Peyer's patch (tissue), 4 donors: Measurements from ENCODE around the gene ANKRD33. TPM values are rescaled to one million over a fixed set of nuclear protein-coding genes. Genes with fewer than 3 reads are reported as not detected.
A peak's percentile ranks its signal among the peaks of the same experiment; 100 is the strongest.

ENCODE experiments used
- DNase-seq, 3 donors: peaks; one replicate each; pipeline ENCODE4 v3.0.0-alpha.2; 2017 to 2019
- H3K27ac ChIP-seq, 4 donors: fragments of 200-600 bp; sonication (generic); one replicate each; pipeline ENCODE4 v1.5.1; 2016 to 2019
- H3K27me3 ChIP-seq, 2 donors: fragments of 200-600 bp; sonication (generic); one replicate each; pipeline ENCODE4 v1.5.1; 2019
- H3K36me3 ChIP-seq, 3 donors: fragments of 200-600 bp; sonication (generic); one replicate each; pipeline ENCODE4 v1.5.1; 2016 to 2019
- H3K4me1 ChIP-seq, 4 donors: fragments of 200-600 bp; sonication (generic); one replicate each; pipeline ENCODE4 v1.5.1; 2016 to 2019
- H3K4me3 ChIP-seq, 4 donors: fragments of 200-600 bp; sonication (generic); 1 replicate in 3 of 4; 2 replicates in 1 of 4; pipeline ENCODE4 v1.5.1; 2016 to 2019; ENCODE audit warnings: mild to moderate bottlenecking in 1 of 4
- H3K9me3 ChIP-seq, 4 donors: fragments of 200-600 bp; sonication (generic); one replicate each; pipeline ENCODE4 v1.5.1; 2016 to 2019; ENCODE audit warnings: mild to moderate bottlenecking in 1 of 4
- POLR2A ChIP-seq, 2 donors: fragments of 450-650 bp; IDR thresholded peaks; one replicate each; pipeline ENCODE4 v1.5.1; 2017; ENCODE audit warnings: antibody characterized with exemption in 2 of 2, mild to moderate bottlenecking in 2 of 2, moderate library complexity in 2 of 2
- total RNA-seq, 4 donors: library from RNA; depleted of rRNA; stranded (reverse); fragments of >200 nt; gene quantifications; one replicate each; pipeline ENCODE4 v1.1.0, GENCODE V29; 2016
- TF ChIP-seq, protein P1 (sequence below), 6 experiments: fragments of 450-650 bp in 4 of 6; fragments of 200-600 bp in 2 of 6; sonication (generic) in 1 of 6; IDR thresholded peaks; one replicate each; pipeline ENCODE4 v1.5.1; 2017 to 2019; ENCODE audit warnings: antibody characterized with exemption in 6 of 6, mild to moderate bottlenecking in 3 of 6, moderate library complexity in 1 of 6

Gene ANKRD33
- total RNA-seq, 4 donors from 2014 or later = not detected

DNA sequence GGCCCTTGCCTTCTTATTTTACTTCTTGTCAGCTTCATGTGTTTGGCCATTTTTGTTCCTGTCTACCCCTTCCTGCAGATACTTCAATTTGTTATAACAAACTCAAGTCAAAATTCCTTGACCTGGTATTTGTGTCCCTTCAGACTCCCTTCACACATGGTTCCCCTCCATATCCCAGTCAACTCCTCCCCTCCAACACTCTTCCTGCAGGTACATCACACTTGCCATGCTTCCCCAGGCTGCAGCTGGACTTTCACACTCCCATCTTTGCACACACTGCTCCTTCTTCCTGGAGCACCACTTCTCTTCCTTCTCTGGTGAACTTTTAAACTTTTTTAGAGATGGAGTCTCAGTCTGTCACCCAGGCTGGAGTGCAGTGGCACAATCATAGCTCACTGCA is 20.5 kb upstream of the ANKRD33 start:
- H3K36me3 ChIP-seq = no peaks in the 10 kb centered on the region
- TF ChIP-seq, protein P1, sequence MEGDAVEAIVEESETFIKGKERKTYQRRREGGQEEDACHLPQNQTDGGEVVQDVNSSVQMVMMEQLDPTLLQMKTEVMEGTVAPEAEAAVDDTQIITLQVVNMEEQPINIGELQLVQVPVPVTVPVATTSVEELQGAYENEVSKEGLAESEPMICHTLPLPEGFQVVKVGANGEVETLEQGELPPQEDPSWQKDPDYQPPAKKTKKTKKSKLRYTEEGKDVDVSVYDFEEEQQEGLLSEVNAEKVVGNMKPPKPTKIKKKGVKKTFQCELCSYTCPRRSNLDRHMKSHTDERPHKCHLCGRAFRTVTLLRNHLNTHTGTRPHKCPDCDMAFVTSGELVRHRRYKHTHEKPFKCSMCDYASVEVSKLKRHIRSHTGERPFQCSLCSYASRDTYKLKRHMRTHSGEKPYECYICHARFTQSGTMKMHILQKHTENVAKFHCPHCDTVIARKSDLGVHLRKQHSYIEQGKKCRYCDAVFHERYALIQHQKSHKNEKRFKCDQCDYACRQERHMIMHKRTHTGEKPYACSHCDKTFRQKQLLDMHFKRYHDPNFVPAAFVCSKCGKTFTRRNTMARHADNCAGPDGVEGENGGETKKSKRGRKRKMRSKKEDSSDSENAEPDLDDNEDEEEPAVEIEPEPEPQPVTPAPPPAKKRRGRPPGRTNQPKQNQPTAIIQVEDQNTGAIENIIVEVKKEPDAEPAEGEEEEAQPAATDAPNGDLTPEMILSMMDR (IDR thresholded peaks at IDR 0.05) = no peak
- no peak for TF ChIP-seq POLR2A (IDR thresholded peaks at IDR 0.05)
- peaks cover 0 to 18% of the 10 kb centered on the region in 2 donors for H3K27me3 ChIP-seq
- no peak for DNase-seq
- H3K4me3 ChIP-seq = no peak overlapping the region
- H3K4me1 ChIP-seq = peaks cover 0 to 27% (median 10%) of the 10 kb centered on the region in 4 donors
- no peak overlapping the region for H3K27ac ChIP-seq
- H3K9me3 ChIP-seq = no peaks in the 10 kb centered on the region

DNA sequence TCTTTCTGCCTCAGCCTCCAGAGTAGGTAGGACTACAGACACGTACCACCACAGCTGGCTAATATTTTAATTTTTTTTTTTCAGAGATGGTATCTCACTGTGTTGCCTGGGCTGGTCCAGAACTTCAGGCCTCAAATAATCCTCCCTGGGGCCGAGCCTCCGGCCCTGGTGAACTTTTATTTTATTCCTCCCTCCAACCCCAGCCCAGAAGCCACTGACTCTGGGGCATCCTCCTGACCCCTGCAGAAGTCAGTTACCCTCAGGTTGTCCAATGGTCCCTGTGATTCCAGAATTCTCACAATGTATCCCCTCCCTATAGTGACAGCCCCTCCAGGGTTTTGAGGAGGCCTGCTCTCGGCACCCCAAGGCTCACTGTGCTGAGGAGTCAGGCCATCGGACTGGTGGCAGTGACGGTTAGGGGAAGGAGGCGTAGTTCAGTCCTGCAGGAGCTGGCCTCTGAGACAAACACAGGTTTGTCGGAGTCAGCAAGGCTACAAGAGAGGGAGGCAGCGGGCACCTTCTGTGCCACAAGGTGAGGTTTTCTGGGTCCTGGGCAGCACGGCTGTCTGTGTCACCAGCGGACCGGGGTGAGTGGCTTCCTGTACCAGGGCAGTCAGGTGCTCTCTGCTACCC is 20.0 kb upstream of the ANKRD33 start:
- Histone ChIP-seq H3K9me3 (no peaks in the 10 kb centered on the region), H3K27ac (no peak overlapping the region), H3K4me3 (no peak overlapping the region), H3K4me1 (peaks cover 0 to 27% (median 10%) of the 10 kb centered on the region in 4 donors), H3K36me3 (no peaks in the 10 kb centered on the region), H3K27me3 (peaks cover 0 to 18% of the 10 kb centered on the region in 2 donors)
- DNase-seq = no peak
- TF ChIP-seq POLR2A (IDR thresholded peaks at IDR 0.05) = no peak
- TF ChIP-seq, protein P1 (IDR thresholded peaks at IDR 0.05) = no peak

DNA sequence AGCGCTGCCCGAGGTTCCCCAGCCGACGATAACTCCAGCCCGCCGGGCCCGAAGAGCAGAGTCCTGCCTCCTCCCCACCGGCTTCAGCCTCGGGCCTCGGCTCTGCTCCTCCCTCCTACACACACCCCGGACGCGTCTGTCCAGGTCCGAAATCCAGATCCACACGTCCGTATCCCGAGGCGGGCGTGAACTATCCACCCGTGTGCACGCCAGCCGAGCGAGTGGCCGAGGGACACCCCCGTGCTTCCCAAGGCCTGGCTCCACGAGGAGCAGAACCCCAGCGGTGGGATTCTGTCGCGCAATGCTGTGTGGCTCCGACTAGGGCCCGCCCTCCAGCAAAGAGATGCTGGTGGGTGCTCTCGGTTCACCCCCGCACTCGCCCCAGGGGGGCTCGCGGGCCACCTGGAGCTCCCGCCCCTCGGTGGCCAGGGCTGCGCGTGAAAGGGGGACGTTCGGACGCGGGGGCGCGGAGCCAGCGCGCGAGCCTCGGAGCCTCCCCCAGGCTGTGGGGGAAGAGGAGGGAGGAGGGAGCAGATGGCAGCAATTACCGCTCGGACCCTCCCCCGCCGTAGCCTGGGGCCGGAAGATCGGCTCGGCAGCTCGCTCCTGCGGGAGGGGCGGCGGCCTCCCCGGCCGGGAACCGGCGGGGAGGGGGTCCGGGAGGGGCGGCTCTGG is 18.9 kb upstream of the ANKRD33 start:
- Histone ChIP-seq H3K27me3 (peaks cover 0 to 17% of the 10 kb centered on the region in 2 donors), H3K9me3 (no peaks in the 10 kb centered on the region), H3K4me3 (peak overlapping the region; percentile 21 to 46 (median 40)), H3K4me1 (peaks cover 0 to 19% (median 8%) of the 10 kb centered on the region in 4 donors), H3K27ac (no peak overlapping the region), H3K36me3 (no peaks in the 10 kb centered on the region)
- TF ChIP-seq, protein P1 (IDR thresholded peaks at IDR 0.05) = no peak
- no peak for DNase-seq

DNA sequence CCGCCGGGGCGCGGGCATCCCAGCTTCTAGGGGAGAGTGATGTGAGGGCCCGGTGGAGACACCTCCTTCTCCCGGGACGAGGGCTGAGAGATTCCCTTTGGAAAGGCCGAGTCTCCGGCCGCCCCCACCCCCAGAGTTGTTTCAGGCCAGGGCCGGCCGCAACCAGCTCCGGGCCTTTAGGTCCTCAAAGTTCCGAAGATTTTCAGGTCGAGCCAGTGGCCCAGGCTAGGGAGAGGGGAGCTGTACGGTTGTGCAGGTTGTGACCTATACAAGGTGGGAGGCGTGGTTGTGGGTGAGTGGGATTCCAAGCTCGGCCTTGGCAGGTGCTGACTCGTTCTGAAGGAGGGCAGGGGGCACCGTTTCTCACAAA is 18.4 kb upstream of the ANKRD33 start:
- no peaks in the 10 kb centered on the region for H3K36me3 ChIP-seq
- TF ChIP-seq POLR2A (IDR thresholded peaks at IDR 0.05) = no peak
- TF ChIP-seq, protein P1 (IDR thresholded peaks at IDR 0.05) = no peak
- H3K4me1 ChIP-seq = peaks cover 0 to 13% (median 4%) of the 10 kb centered on the region in 4 donors
- no peaks in the 10 kb centered on the region for H3K9me3 ChIP-seq
- H3K27me3 ChIP-seq = peaks cover 0 to 12% of the 10 kb centered on the region in 2 donors
- no peak for DNase-seq
- H3K27ac ChIP-seq = no peak overlapping the region
- peak overlapping the region; percentile 21 to 46 (median 40) for H3K4me3 ChIP-seq

DNA sequence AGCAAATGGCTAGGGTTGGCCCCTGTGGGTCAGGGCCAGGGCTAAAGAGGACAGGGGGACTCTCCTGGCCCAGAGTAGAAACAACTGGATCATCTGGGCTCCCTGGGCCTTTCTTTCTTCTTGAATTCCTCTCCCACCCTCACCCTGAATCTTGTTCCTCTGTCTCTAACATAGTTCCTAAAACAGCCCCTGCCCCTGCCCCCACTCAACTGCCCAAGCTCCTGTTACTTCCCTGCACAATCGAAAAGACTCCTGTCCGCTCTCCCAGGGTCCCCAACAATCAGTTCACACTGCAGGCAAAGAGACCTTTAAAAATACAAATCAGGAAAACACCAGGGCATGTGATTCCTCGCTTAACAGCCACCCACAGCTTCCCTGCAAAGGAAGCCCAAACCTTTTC is 18.0 kb upstream of the ANKRD33 start:
- Histone ChIP-seq H3K4me3 (no peak overlapping the region), H3K36me3 (no peaks in the 10 kb centered on the region), H3K27ac (no peak overlapping the region), H3K4me1 (peaks cover 0 to 9% (median 4%) of the 10 kb centered on the region in 4 donors), H3K27me3 (peaks cover 0 to 9% of the 10 kb centered on the region in 2 donors), H3K9me3 (no peaks in the 10 kb centered on the region)
- DNase-seq = no peak
- no peak for TF ChIP-seq POLR2A (IDR thresholded peaks at IDR 0.05)
- TF ChIP-seq, protein P1 (IDR thresholded peaks at IDR 0.05) = no peak
